SK-MEL-5 (cell line): ENCODE results near the gene MED12L. TPM values are rescaled to one million over a fixed set of nuclear protein-coding genes. Genes with fewer than 3 reads are reported as not detected.
"Not testable (repeated sequence)": the region's sequence is repeated elsewhere in the genome, so short reads cannot be mapped to it uniquely, and the experiment has no call there.

Source experiments
- DNase-seq: peaks from one replicate; pipeline ENCODE4 v3.0.0-alpha.2; 2016; ENCODE audit warnings: low read depth, low spot score
- in situ Hi-C: cut with HindIII; loops from 2 replicates; pipeline ENCODE4 v1.10.0; 2016; ENCODE audit warnings: low sequenced_read_pairs, high pct_unique_total_duplicates, low pct_unique_long_range_greater_than_20kb
- total RNA-seq: library from RNA; depleted of rRNA; stranded (reverse); fragments of >200 nt; shearing (Covaris generic); gene quantifications from 2 replicates; pipeline ENCODE4 v1.2.3, GENCODE V29; 2014

The MED12L gene
- total RNA-seq, 1 experiment from 2014 or later, result 0.92 TPM

- DNase-seq, in situ Hi-C loops: not testable (repeated sequence)
Observed at GRCh38 chr3:151392191-151392590, 306.7 kb downstream of the MED12L start.

GRCh38 chr3:151393146-151393830 is 307.8 kb downstream of the MED12L start:
- DNase-seq, result no peak
- in situ Hi-C loops, result no loop called here

DNA sequence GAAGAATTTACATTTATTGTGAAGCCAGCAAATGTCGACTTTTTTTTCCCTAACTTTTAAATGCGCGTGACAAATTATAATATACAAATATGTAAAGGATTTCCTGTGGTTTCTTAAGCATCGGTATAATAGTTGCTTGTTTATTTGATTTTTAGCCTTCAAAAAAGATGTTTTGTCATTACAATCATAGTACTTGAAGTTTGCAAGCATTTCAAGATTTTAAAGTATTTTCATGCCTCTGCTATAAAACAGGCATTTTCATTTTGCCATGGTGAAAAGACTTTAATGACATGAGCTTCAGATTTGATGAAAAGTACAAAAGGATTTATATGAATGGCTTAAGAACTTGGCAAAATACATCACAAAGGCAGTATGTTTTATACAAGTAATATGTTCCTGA is 308.5 kb downstream of the MED12L start:
- in situ Hi-C loops, result no loop called here

DNA sequence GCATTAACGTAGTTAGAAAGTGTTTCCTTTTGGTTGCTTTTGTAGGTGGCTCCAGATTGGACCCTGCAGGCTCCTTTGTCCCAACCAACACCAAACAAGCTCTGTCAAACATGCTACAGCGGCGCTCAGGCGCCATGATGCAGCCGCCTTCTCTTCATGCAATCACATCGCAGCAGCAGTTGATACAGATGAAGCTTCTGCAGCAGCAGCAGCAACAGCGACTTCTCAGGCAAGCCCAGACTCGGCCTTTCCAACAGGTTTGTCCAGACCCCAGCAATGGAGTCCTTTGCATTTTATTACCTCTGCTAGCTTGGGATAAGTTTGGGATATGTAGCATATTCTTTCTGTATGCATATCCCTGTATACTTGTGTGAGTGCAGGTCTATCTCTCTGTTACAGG is 309.1 kb downstream of the MED12L start:
- in situ Hi-C loops, result no loop called here

More for the DNA sequence above, 308.5 kb downstream of the MED12L start:
- DNase-seq, result no peak

DNA sequence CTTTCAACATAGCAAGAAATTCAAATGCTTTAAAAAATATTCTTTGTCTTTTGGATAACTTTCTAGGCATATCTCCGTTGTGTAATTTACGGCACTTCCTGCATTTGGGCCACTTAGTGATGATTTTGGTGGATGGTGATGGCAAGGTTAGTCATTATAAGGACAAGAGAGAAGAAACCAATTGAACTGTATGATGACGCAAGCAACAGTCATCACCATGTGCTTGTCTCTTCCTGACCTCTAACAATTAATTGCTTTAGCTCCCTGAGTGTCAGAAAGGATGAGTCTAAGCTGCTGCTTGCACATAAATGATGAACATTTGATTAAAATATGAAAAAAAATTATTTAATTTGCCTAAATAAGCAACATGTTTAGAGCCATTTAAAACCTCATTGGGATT is 310.3 kb downstream of the MED12L start:
- no peak for DNase-seq
- in situ Hi-C loops, result no loop called here

More for the DNA sequence above, 309.1 kb downstream of the MED12L start:
- no peak for DNase-seq

DNA sequence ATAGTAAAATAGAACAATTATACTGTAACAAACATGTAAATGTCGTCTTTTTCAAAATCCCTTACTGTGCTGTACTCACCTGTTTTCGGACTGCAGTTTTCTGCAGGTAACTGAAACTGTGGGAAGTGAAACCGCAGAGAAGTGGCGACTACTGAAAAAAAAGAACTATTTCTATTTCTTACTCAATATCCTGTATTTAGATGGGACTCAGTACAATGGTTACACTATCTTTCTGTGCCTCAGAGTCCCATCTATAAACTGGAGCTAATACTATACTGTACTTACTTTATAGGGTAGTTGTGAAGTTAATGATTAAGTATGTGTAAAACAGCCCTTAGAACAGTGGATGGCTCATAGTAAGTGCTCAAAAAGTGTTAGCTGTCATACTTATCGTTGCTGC is 313.4 kb downstream of the MED12L start:
- in situ Hi-C loops, result no loop called here
- DNase-seq, result no peak

DNA sequence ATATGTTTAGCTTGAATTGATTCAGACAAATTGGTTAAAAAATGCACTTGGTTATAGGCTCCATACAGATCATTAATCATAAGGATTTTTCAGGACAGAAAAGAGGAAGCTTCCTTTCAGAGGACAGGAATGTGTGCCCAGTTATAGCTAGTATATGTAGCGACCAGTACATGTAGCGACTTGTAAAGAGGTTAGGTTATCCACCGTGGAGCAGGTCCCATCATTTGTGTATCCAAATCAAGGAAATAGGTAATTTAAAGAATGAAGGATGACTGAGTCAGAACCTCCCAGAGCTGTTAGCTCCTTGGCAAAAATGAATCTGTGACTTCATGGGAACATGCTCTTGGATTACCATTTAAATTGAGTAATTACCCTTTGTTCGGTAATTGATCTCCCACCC is 314.9 kb downstream of the MED12L start:
- in situ Hi-C loops, result no loop called here
- DNase-seq, result no peak

- in situ Hi-C loops, result no loop called here
- DNase-seq, result no peak
Observed at GRCh38 chr3:151402349-151402748, 316.9 kb downstream of the MED12L start.

DNA sequence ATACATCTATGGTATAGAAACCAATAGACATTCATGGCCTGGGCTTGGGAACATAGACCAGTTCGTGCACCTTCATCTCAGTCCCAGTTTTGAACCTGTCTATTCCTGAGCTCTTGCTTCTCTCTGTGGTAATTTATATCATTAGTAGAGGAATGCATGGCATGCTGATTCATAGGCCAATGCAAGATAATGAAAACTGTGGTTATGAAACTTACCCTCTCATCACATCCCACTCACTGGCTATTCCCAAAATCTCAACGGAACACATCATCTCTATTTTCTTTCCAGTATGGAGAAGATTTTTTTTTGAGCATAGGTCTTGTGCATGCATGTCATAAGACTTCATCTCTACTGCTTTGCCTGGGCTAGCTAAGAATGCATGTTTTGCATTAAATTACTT is 317.8 kb downstream of the MED12L start:
- DNase-seq, result no peak
- in situ Hi-C loops, result no loop called here

DNA sequence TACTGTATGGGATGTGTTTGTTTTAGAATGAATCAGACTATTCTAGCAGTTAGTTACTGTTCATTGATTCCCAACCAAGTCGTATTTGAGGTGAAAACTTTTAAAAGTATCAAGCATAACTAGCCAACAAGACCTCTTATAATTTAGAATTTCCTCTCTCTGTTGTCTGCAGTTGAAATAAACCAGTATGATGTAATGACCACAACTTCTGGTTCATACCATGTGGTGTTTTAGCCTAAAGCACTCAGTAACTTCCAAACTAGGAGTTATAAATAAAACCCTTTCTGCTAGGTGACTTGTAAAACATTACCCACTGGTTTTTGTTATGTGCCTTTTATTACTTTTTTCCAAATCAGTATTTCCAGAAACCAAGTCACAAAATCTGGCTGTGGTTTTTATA is 318.9 kb downstream of the MED12L start:
- no peak for DNase-seq
- in situ Hi-C loops, result no loop called here

DNA sequence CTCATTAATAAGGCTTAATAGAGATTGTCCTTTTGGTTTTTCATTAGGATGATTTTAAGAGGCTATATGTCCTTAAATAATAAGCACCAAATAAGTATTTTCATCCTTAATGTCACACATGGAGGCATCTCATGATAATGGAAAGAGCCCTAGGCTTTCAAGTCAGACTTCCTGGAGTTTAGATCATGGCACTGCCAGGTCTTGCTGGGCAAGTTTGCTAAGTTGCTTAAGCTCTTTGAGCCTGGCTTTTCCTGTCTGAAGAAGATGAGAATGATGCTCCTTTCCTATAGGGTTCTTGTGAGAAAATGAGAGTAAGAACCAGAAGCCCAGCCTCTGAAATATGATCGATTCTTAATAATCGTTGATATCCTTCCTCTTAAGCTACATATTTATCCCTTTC is 322.5 kb downstream of the MED12L start:
- in situ Hi-C loops, result no loop called here
- no peak for DNase-seq

- DNase-seq, result no peak
- in situ Hi-C loops, result no loop called here
Observed at GRCh38 chr3:151410891-151411559, 325.6 kb downstream of the MED12L start.

DNA sequence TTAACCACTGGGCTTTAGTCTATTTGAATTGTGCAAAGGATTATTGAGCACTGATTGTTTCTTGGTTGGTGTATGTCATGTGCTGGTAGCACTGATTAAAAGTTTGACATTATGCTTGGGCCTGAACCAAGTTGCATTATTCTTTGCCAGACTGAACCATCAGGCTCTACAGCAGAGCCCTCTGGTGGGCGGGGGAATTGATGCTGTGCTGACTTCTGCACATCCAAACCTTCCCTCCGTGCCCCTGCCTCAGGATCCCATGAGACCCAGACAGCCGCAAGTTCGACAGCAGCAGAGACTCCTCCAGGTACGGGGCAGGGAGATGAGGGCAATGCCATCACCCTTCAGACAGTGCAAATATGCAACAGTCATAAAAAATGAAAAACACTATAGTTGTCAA is 327.5 kb downstream of the MED12L start:
- no peak for DNase-seq
- in situ Hi-C loops, result no loop called here

DNA sequence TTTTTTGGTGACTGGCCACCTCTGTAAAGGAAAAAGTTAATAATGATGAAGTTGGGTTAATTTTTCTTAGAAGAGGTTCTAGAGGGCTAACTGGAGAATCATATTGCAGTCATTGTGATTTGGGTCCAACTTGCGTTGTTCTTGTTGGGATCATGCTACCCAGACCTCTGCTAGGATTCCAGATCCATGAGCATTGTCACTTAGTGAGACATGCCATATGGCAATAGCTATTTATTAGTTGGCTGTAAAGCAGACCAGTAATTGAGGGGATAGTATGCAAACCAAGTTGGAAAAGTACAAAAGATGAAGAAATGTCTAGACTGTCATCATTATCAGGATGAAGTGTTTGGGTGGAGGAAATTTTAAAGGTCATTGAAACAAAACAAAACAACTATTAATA is 329.8 kb downstream of the MED12L start:
- no peak for DNase-seq
- in situ Hi-C loops, result no loop called here

GRCh38 chr3:151419806-151420205 is 334.3 kb downstream of the MED12L start:
- in situ Hi-C loops, result no loop called here
- DNase-seq, result no peak

DNA sequence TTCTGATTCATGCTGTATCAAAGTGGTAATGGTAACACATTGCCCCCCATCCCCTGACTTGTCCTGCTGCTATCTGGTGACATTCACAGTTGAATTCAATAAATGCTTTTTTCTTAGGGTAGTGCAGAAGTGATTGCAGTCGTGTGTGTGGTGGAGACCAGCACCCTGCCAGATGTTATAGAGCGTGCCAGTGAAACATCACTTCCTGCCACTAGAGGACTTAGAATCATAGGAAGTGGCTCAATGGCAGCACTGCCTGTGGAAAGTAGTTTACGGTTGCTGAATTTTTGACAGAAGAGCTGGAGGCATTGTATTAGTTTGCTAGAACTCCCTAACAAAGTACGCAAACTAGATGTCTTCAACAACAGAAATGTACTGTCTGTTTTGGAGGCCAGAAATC is 336.5 kb downstream of the MED12L start:
- DNase-seq, result no peak
- in situ Hi-C loops, result no loop called here

DNA sequence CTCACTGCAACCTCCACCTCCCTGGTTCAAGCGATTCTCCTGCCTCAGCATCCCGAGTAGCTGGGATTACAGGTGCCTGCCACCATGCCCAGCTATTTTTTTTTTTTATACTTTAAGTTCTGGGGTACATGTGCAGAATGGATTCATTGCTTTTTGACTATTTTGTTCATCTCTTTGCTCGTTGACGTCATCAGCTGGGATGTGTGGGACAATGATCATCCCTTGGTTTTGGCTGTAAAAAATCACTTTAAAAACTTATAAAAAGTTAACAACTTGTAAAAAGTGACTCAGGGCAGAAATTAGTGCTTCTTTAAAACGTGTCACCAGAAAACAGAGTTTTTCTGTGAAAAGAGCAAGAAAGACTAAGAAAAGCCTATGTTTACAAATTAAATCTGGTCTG is 337.6 kb downstream of the MED12L start:
- in situ Hi-C loops, result no loop called here
- no peak for DNase-seq

DNA sequence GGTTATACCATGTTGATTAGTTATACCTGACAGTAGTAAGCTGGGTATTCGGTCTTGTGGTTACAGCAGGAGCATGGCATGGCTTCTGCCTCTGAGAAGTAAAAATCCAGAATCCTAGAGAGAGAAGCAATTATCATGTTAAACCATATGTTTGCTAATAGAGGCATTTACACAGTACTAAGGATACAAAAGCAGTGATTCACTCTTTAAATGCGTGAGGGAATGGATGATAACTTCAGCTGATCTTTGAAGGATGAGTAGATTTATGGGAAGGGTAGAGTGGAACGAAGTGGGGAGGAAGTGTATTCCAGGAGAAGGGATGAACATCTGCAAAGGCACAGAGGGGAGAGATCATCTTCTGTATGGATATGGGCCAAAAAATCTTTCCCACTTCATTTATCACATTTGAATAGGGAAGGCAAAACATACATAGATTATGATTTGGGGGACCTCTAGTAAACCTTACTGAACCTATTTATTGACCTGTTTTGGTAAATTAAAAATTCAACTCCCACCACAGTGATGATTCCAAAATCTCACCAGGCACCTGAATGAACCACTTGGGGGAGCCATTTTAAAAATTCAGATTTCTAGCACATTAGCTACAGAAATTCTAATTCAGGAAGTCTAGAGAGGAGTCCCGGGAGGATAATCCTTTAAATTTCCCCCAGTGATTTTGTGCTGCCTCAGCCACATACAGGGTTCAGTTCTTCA is 340.3 kb downstream of the MED12L start:
- in situ Hi-C loops, result no loop called here
- peak; percentile 35 for DNase-seq

DNA sequence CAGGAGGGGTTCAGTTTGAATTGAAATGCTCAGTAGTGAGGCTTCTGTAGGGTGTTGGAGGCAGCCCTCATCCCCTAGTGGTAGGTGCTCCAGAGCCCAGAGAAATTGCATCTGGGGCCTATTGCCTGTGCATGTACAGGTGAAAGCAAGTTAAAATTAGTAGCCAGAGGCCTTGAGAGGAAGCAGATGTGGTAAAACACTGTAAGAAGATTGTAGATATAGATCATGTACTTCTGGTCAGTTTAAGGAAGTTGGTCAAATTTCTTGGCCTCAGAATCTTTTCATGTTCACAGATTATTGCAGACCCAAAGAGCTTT is 340.8 kb downstream of the MED12L start:
- in situ Hi-C loops, result no loop called here
- DNase-seq, result peak; percentile 29
